ENCODE data around the gene PADI3.

Gene PADI3

DNA sequence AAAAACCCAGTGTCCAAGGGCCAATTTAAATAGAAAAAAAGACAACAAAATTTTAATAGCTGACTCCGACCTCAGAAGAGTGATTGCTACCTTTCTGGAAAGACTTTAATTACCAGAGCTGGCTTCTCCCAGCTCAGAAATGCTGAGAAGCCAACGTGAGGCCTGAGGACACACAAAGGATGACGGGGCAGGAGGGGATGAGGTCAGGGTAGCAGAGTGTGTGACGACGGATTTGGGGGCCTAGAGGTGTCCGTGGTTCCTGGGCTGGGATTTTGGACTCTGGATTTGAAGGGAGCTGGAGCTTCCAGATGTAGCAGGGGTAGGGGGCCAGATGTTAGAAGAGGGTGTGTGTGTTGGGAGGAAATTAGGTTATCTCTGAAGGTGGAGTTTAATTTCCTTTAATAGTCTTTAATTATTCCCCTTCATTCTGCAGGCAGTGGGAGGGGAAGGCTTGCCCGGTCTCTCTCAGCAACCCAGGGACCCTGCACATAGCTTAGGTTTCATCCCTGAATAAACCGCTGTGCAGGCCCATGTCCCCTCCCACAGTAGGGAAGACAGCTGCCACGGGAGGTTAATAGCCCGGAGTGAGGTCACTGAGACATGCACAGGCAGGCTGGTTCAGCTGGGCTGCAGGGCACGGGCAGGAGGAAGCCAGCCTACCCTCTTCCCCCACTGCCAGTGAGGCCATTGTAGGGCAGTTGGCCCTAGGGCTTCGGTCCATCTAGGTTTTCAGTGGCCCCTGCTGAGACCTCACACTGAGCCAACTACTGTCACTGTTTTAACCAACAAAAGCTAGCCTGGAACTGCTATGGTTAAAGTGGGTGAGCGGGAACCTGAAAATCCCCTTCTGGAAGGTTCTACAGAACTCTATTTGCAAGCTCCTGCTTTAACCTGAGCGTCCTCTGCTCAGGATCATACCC, 3.8 kb upstream of the PADI3 start:
- DNase-seq = no peak

DNA sequence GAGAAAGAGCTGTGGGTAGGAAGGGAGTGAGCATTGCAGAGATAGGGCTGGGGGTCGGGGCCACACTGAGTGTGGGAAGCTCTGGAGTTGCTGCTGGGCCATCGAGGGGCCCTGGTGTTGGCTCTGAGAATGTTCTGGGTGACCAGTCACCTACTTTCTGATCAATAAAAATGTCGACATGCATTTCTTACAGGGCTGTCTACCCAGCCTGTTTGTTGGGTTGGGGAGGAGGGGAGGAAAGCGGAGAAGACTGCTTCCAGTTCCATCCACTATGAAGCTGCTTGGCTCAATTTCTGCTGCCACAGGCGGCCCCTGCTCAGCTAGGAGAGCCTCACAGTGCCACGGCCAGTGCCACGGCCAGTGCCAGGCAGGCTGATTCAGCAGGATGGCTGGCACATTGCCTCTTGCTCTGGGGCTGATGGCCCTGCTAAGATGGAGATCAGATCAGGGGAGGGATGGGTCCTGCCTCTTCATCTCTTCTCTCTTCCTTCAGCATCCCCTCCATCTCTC, 3.0 kb upstream of the PADI3 start:
- DNase-seq = no peak

DNA sequence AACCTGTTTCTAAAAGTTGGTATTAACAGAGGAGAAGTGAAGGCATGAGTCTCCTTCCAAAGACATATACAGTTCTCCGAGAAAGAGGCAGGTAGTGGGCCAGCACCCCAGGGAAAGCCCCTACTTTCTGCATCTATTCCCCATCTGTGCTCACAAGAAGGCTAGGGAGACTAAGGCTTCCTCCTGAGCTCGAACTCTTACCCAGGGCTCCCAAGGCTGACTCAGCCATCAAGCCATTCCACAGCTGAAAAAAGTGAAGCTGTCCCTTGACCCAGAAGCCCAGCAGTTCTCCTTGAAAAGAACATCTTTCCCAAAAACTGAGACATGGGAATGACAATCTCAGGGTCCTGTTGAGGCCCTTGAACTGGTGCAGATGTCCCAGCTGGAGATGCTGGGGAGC, 1.9 kb upstream of the PADI3 start:
- no peak for DNase-seq

DNA sequence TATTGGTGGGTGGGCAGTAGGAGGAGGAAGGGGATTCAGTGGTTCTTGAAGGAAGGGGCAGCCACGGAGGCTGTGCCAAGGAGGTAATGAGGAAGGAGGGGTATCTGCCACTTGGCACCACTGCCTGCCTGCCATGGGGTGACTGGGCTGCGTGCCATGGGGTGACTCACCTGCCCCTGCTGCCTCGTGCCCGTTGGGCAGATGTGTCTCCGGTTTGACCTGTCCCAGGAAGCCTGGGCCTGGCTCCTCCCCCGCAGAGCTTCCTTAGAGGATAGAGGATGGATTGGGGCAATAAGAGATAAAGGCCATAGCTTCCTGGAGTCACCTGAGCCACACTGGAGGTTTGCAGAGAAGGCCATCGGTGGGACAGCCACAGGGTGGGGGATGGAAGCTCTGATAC, 1.7 kb downstream of the PADI3 start:
- no peak for DNase-seq

DNA sequence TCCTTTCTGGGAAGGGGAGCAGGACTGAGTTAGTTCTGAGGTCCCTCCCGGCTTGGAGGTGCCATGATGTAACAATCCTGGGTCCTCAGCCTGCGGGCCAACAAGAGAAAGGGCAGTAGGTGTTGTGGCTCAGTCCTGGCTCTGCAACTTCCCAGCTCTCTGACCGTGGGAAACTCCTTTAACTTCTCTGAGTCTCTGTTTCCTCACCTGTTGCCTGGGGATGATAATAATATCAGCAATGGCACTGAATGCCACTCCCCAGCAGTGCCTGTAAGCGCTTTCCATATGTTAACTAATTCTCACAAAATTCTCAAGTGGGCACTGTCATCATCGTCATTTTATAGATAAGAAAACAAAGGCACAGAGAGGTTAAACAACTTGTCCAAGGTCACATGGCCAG, 2.3 kb downstream of the PADI3 start:
- no peak for DNase-seq

DNA sequence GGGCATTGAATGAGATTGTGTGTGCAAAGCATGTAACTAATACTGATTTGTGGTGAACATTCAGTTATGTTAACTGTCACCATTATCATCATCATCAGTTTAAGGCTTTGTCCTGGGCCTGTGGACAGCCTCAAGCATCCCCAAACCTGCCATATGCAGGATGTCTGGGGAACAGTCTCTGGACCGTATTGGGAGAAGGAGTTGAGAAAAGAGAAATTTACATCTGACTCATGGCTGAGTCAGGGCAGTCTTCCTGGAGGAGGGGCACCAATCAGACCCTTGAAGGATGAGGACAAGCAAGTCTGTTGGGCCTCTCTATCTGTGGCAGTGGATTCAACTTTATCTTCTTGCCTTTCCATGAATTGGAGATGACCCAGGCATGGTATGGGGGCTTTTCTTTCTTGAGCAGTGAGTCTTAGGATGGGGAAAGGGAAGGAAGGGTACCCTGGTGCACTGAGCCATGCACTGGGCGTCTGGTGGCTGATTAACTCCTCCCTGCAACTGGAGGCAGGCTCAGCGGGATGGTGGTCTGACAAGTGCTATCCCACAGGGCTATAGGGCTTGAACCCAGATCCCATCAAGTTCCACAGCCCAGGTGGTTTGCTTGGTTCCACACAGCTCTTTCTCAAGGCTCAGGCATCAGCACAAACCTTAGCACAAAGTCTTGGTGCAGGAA, 2.9 kb downstream of the PADI3 start:
- no peak for DNase-seq

DNA sequence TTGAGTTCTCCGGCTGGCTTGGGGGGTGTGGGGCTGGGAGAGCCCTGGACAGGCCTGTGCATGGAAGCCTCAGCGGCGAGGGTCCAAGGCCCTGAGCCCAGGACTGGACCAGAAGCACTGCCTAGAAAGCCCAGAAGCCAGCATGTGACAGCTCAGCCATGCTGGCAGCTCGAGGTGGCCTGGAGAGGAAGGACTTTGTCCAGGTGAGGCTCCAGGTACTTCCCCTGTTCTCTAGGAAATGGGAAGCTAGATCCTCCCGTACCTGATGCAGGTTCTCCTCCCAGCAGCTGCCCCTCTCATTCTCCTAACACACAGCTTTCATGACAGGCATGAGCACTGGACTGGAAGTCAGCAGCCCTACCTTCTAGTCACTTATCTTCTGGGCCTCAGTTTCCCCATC, 6.4 kb downstream of the PADI3 start:
- no peak for DNase-seq

DNA sequence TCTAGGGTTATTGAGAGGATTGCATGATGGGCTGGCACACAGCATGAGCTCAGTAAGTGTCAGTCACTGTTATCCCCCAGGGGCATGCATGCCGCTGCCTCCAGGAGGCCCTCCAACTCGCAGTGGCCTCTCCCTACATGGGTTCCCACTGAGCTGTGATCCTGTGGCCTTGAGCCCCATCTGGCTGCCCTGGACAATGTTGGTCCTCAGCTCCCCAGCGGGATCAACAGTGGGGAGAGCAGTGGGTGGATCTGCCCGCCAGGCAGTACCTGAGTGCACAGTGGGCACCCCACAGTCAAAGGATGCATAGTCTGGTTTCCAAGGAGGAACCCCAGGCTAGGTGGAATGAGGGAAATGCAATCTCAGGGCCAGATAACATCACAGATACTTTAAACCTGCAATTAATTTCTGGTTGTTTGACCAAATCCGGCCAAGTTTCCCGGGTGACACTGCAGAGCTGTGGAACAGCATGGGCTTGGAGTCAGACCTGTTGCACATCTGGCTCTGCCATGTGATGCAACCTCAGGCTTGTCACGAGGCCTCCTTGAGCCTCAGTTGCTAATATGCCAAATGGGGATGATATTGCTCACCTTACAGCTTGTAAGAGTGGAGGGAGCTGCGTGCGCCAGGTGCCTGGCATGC, 9.3 kb downstream of the PADI3 start:
- no peak for DNase-seq

DNA sequence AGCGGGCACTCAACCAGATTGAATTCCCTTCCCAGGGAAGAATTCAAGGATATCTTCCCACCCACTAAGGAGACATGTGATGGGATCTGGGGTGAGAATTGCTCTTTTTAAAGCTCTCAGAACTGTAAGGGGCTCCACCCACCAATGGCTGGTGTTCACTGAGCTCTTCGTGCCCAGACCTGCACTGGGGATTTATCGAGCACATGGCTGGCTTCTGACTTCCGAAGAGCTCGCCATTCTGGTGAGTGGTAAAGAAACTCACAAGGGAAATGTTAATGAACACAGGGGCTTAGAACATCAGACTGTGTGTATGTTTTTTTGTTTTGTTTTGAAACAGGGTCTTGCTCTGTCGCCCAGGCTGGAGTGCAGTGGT, 9.8 kb downstream of the PADI3 start:
- DNase-seq = no peak

DNA sequence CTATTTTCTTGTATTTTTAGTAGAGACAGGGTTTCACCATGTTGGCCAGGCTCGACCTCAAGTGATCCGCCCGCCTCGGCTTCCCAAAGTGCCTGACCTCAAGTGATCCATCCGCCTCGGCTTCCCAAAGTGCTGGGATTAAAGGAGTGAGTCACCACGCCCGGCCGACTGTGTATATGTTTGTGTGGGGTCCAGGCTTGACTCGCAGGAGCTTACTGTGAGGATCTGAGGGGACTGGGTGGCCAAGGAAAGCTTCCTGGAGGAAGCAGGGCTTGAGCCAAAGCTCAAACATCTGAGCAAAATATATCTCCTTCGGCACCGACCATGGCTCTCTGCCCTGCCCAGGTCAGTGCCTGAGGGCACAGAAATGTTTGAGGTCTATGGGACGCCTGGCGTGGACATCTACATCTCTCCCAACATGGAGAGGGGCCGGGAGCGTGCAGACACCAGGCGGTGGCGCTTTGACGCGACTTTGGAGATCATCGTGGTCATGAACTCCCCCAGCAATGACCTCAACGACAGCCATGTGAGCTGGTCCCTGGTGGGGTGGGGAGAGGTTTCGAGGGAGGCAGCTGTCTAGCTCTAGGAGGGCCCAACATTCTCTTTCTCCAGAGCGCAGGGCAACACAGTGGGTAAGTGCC, 10.5 kb downstream of the PADI3 start:
- no peak for DNase-seq

DNA sequence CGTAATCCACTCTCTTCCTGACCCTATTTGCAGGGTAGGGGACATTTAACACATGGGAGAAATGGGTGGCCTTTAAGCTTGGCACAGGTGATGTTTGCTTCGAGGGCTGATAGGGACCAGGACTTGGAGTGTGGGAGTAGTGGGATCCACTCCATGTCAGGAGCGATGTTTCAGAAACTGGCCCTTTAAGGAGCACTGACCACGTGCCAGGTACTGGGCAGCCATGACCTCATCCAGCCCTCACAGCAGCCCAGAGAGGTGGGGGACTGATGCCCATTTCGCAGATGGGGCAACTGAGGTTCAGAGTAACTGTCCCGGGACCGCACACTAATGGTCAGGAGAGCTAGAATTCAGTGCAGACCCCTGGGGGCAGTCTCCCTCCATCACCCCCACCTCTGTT, 11.4 kb downstream of the PADI3 start:
- DNase-seq = no peak

DNA sequence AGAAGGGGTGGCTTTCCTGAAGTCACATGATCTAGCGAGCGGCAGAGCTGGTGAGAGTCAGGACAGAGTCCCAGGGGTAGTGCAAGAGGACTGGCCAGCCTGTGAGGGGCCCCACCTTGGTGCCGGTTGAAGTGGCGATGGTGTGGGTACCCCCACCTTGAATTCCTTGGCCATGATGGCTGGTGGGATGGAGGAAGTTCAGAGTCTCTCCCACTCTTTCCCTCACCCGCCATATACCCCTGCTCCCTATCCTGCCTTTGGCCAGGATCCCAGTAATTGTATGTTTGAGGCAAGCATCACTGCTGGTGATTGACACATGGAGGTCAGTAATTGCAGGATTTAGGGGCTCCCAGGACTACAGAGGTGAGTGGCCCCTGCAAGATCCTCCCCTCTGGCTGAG, 11.8 kb downstream of the PADI3 start:
- no peak for DNase-seq

DNA sequence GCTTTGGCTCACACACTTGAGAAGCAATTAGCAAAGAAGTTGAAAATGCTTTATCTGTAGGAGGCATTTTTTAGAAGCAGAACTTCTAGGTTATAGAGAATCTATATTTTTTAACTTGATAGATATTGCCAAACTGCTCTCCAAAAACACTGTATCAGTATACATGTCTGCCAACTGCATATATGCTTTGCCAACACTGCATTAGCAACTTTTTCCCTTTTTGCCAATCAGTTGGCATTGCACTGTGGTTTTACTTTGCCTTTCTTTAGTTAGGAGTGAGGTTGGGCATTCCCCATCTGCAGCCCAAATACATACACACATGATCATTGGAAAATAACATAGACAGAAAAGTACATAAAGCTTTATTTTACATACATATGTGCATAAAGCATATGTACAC, 15.0 kb downstream of the PADI3 start:
- no peak for DNase-seq

DNA sequence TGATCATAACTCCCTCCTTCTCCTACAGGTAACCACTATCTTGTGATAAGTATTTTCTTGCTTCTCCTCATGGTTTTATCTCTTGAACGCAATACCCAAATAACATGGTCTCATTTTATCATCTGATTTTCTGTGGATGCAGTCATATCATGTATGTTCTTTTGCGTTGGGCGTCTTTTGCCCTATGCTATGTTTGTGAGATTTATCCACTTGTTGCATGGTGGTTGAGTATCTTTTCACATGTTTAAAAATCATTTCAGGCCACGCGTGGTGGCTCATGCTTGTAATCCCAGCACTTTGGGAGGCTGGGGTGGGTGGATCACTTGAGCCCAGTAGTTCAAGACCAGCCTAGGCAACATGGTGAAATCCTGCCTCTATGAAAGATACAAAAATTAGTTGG, 15.6 kb downstream of the PADI3 start:
- no peak for DNase-seq

DNA sequence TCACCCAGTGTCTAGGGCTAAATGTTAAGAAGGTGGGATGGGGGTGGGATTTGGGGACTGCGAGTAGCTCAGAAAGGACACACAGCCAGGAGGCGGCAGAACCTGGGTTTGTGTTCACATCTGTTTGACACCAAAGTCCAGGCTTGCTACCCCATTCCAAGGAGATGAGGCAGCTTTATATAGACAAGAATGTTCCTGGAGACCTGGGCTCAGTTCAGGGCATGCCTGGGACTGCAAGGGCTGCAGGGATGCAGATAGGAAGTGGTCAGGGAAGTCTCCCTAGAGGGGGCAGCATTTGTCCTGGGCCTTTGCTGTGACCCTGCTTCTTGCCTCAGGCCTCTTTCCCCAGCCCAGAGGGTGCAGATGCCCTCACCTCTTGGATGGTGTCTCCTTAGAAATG, 16.3 kb downstream of the PADI3 start:
- DNase-seq = no peak

DNA sequence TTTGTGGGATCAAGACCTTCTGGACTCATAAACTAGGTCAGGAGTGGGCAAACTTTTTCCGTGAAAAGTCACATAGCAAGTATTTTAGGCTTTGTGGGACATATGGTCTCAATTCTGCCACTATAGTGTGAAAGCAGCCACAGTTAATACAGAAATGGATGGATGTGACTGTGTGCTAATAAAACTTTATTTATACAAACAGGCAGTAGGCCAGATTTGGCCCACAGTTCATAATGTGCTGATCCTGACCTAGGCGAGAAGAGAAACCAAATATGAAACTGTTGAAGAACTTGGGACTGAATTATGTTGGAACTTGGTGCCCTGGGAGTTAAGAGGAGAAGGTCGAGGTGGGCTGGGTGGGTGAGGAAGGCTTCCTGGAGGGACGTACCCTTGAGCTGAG, 17.1 kb downstream of the PADI3 start:
- DNase-seq = no peak

DNA sequence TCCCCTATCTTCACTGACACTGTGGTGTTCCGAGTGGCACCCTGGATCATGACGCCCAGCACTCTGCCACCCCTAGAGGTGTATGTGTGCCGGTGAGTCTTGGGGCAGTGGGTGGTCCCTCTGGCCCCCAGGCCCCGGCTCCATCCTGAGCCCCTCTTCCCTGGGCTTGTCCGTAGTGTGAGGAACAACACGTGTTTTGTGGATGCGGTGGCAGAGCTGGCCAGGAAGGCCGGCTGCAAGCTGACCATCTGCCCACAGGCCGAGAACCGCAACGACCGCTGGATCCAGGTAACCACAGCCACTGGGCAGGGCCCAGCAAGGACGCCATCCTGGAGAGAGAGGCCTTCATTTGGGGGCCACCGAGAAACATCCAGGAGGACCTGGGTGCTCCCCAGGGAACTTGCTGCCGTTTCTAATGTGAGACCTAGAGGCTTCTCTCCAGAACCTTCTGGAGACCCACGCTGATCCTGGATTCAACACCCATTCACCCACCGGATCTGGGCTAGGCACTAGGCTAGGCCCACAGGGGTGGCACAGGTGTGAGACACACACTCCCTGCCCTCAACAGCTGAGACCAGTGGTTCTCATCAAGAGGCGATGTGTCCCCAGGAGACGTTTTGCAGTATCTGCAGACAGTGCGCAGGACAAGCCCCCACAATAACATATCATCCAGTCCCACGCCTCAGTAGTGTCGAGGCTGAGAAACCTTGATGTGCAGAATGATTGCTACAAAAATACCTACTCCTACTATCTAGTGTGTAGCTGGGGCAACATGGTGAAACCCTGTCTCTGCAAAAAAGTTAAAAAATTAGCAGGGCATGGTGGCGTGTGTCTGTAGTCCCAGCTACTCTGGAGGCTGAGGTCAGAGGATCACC, 22.2 kb downstream of the PADI3 start:
- no peak for DNase-seq

DNA sequence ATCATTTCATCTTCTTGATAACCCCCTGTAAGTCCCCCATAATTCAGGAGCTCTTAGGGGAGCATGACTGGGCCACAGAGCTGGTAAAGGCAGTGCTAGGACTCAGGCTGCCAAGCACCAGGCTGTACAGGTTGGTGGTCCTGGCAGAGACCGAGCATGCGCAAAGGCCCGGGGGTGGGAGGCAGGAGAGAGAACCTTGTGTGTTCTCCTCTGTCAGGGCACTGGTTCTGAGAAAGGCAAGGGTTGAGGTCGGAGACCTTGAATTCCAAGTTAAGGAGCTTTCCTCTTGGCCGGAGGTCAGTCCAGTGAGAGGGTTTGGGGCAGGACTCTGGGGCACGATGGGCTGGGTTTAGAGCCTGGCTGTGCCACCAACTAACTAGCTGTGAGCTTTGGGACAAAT, 23.2 kb downstream of the PADI3 start:
- no peak for DNase-seq

DNA sequence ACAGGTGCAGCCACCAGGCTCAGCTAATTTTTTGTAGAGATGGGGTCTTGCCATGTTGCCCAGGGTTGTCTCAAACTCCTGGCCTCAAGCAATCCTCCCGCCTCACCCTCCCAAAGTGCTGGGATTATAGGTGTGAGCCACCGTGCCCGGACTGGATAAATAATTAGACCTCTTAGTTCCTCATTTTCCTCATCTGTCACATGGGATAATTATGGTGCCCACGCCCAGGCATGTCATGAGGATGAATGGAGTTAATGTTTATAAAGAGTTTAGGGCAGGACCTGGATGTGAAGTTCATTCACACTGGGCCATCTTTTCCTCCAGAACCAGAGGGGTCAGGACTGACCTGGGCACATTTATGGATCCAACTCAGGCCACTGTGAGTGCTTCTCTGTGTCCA, 23.7 kb downstream of the PADI3 start:
- DNase-seq = no peak

DNA sequence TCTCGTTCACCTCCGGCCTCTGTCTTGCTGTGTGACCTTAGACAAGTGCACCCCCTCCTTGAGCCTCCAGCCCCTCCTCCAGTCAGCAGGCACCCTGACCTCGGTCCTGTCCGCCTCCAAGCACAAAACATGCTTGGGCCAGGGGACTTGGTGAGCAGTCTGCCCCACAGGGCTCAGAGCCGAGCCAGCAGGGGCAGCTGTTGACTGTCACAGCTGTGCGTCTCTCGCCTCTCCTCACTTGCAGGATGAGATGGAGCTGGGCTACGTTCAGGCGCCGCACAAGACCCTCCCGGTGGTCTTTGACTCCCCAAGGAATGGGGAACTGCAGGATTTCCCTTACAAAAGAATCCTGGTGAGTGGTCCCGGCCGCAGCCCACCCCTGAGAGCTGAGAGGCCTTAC, 24.2 kb downstream of the PADI3 start:
- DNase-seq = no peak

DNA sequence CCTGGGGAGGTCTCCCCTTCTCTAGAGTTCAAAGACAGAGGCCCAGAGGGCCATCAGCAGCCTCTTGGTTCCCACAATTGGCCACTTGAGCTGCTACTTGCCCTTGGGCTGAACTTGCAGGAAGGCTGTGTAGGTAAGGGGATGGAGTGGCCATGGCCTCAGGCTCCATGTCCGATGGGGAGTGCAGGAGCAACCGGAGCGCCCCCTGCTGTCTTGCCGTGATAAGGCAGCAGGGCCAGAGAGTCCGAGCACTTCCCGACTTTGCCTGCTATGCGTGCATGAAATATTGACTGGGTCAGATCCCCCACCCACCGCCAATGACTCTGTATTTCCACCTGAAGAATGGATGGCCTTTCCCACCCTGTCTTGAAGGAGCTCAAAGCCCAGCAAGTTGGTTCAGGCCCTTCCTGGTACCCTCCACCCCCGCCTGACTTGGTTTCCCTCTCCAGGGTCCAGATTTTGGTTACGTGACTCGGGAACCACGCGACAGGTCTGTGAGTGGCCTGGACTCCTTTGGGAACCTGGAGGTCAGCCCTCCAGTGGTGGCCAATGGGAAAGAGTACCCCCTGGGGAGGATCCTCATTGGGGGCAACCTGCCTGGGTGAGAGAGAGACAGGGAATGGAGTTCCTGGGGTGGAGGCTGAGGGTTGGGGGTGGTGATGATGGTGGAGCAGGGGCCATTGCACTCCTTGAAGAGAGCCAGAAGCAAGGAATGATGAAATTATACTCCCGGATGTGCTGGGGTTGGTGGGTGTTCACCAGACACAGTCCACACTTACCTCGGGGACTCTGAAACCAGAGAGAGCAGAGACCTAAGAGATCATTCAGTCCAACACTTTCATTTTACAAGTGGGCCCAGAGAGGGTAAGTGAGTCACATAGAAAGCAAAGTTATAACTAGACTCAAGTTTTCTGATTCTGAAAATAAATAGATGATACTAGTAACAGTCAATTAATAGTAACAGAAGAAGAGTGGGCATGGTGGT, 25.6 kb downstream of the PADI3 start:
- no peak for DNase-seq

All from activated CD4-positive, alpha-beta T cell treated with anti-CD3 and anti-CD28 coated beads, Interleukin-2, amount 50 U/mL, for 4 hours (primary cell).